Fibroblast of skin of right biceps (primary cell): ENCODE results near the gene APOO.

Experiments used
- DNase-seq: peaks from one replicate; pipeline ENCODE4 v3.0.0-alpha.2; 2013

APOO gene

DNA sequence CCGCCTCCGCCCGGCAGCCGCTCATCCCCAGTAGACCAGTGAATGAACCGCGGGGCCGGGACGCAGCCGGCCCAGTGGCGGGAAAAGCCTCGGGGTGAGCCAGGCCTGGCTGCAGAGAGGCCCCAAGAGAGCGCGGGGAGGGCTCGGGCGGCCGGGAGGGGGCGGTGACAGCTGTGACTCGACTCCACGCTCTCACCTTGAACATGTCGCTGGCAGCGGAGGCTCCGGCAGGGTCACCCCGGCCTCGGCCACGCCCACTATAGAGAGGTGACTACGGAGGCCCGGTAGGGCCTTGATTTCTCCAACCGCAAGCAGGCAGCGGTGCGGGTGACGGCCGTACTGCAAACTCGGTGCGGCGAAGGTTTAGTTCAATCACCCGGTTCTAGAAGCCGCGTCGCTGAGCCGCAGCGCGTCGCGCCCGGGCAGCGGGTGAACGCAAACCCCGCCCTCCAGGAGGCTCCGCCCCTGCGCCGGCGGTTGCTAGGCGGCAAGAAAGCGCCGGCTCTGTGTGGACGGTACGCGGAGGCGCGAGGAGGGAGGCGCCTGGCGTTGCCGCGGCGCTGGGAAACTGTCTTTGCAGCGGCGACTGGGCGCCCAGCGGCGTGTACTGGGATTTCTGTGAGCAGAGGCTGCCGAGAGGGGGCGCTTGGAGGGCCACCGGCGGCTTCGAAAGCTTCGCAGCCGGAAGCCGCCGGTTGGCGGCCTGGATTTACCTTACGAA lies at the start of gene APOO, which contains the start of gene CXorf58:
Gene APOO (minus strand): TSS at position 441 of the 721 bp plus-strand sequence. CDS start 236 bp downstream, at position 205.
Gene CXorf58 (plus strand): TSS at position 509 of the 721 bp plus-strand sequence. CDS start 2,297 bp downstream, outside the sequence.
- DNase-seq: peak; percentile 91

DNA sequence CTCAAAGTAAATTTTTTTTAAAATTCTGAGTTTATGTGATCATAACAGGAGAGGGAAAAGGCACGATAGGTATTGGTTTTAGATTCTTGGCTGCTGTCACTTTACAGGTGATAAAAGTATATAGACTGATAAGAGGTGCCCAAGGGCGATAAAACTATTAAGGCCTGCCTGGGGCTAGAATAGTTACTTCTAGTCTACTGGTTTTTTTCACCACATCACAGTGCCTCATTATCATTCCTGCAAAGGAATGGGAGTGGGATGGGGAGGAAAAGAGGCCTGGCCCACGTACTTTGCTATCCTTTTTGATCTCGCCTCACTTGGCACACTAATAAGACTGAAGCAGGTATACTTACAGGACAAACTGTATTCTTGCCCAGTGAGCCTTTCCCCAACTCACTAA lies 46.7 kb upstream of the APOO start:
- DNase-seq: no peak

DNA sequence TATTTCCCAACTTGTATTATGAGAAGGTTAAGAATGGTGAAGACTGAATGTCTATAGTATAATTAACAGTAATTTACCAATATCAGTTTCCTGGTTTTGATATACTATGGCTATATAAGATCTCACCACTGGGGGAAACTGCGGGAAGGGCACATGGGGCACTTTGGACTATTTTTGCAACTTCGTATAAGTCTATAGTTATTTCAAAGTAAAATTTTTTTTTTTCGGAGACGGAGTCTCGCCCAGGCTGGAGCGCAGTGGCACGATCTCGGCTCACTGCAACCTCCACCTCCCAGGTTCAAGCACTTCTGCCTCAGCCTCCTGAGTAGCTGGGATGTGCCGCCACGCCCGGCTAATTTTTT lies 46.2 kb upstream of the APOO start:
- no peak for DNase-seq

DNA sequence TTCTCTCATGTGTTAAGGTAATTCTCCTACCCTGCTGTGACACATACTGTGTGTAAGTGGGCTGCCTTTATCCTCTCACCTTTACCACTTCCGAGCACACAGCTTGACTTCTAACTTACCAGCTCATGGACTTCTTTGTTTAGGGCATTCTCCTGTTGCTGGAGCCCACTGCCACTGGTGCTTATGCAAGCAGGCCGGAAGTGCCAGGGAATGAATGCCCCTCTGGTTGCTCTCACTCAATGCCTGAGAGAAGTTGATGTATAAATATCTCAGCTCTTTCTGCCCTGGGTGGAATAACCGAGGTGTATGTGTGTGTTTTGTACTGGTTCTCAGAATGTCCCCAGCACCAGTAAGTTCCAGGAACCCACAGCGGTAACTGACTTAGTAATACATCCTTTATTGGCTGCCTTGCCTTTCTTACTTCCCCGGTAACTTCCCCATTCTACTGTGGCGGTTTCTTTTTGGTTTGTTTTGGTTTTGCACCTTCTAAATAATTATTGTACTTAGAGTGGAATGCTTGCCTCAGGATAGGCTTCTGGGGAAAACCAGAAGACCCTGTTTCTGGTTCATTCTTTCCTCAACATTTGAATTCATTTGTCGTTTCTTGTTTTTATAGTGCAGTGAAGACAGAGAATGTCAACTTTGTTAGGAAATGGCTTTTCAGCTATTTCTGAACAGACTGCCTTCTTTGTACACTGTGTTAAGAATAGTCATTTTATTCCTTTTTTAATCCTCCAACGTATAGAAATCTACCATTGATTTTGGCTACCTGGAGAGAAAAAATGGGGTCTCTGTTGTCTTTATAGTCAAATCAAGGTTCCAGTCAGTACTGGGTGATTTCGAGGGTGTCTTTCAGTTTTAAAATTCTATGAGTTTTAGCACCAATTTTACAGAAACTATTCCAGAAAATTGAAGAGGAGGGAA lies 45.5 kb upstream of the APOO start:
- DNase-seq: no peak

DNA sequence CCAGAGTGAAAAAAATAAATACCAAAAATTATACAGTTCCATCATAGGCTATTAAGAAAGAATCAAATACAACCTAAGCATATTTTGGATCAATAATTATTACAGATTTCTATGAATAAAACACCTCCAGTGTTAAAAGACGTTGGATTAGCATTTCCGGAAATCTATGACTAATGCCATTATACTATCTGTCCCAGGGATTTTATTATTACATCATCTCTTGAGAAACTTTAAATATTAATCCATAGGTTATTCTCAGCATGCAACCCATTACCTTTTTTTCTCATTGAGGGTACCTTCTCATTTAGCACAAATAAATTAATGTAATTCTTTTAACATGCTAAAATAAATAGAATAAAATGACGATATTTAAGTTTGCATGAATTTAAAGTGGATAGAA lies 44.7 kb upstream of the APOO start:
- DNase-seq: no peak

DNA sequence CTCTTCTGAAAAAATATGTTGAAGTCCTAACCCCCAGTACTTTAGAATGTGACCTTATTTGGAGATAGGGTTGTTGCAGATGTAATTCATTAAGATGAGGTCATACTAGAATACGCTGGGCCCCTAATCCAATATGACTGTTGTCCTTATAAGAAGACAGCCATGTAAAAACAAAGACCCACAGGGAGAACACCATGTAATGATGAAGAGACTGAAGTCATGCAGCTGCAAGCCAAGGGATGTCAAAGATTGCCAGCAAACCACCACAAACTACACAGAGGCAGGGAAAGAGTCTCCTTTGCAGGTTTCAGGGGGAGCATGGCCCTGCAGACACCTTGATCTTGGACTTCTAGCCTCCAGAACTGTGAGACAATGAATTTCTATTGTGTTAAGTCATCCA lies 37.5 kb upstream of the APOO start:
- peak; percentile 31 for DNase-seq

DNA sequence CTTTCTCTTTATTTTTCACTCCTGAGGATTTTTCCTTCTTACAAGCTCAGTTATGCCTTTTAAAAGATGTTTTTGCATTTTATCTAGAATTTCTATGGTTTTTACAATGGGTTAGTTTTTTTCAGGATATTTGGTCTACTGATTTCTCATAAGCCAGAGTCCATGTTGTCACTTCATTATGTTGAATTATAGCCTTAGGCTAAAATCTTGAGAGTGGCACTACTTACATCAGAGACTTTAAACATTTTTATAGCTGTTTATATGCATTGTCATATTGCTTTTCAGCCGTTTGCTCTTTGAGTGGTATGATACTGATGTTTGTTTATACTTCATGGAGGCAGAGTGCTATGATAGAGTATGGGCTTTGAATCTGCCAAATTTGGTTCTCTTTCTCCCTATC lies 36.5 kb upstream of the APOO start:
- DNase-seq: no peak

DNA sequence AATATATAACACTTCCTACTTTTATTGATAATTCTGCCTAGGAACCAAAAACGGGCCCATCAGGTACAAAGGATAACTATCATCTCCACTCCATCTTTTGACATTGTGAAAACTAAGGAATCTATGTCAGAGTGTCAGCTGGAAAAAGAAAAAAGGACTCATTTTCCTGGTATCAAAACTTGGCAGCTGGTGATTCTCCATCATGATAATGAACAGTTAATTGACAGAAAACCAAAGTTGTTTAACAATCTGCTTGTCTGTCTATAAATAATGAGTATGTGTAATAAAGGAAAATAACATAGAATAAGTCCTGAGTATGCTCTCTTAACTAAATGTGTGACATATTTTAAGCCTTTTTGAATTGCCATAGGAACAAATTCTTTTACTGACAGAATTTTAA lies 31.5 kb upstream of the APOO start:
- no peak for DNase-seq

DNA sequence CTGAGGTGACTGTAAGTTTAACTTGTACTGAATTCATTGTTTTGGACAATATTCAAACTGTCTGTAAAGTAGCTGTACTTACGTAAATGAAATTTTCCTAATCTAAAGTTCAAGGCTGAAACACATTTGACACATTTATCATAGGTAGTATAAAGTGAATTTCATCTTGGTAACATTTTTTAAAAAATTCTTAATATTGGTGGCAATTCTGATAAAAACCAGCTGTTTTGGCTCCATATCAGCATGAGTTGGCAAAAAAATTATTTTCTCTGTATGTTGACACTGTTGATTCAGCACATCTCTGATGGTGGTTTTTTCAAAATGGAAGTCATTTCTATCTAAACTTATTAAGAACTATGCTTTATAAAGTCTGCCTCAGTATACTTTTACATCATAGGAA lies 31.0 kb upstream of the APOO start:
- DNase-seq: peak; percentile 8

DNA sequence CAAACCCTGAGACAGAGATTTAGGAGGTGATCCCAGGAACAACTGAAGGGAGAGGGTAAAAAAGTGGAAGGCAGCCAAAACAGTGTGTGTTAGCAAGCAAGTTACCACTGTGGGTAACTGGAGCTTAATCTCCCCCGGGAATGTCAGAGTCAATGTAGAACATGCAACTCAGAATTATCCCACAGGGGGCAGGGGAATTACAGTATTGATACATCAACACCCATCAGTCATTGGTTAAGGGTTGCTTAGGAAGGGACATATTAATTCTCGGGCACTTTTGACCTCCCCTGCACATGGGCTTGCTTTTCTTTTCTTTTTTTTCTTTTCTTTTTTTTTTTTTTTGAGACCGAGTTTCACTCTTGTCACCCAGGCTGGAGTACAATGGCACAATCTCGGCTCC lies 29.4 kb upstream of the APOO start:
- peak; percentile 26 for DNase-seq

DNA sequence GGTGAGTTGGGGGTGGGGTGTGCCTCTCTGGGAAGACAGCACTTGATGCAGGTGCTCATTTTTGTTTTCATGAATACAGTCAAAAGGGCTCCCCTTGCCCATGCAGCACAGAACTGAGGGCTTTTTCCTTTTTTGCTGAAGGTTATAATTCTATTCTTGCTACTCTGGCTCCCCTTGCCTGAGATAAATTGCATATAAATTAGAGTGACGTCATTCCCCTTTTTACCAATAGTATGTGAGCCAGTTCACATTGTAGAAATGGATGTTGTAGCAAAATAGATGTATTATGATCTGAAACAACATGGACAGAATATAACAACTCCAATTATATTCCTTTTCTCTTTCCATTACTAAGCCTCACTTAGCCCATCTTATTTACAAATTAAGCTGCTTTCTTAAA lies 28.4 kb upstream of the APOO start:
- DNase-seq: no peak

DNA sequence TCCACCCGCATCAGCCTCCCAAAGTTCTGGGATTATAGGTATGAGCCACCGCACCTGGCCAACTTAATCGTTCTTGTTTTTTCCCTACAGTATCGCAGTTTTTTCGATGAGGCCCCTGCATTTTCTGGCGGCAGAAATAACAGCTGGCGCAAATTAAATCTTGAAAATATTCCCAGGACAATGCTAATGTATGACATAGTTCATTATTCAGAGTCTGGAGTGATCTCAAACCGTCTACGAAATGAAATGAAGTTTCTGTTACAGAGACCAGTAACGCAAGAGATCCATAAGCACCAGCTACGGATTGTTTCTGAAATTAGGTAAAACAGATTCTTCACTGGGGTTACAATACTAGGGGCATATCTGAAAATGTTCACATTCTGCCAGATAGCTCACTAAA lies 27.4 kb upstream of the APOO start:
- peak; percentile 27 for DNase-seq

DNA sequence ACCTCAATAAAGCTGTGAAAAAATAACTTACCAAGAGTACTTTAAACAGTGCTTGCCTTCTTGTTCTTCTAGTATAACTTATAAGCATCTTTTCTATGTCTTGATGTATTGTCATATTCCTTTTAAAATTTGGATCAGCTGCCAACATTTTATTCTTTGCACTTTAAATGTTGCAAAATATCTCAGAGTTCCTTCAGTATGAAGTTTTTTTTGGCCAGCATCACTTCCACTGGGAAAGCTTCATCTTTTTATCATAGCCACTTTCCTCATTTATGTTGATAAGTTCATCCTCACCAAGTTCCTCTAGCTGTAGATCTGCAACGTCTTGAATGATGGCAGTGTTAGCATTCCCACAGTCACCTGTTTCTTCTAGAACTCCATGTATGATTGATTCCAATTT lies 24.3 kb upstream of the APOO start:
- no peak for DNase-seq

DNA sequence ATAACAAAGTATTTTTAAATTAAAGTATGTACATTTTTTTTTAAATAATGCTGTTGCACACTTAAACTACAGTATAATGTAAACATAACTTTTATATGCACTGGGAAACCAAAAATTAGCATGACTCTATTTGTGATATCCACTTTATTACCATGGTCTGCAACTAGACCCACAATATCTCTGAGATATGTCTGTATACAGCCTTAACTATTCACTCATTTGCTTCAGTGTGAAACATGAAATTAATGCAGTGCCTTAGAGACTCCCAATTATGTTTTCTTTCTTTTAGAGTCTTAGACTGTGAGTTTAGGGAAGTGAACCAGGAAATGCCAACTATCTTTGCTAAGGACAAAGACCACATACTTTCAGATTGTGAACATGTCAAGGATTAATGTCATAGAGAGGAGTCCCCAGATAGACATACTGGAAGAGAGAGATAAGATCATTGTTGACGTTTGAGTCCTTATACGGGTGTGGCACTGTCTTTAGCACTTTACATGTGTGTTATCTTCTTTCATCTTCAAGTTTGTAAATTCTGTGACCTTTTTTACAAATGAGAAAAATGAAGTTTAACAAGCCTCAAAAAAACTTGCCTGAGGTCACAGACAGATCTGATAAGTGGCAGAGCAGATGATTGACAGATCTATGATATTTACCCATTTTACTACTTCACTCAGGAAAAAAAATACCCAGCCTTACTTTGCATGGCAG lies 23.3 kb upstream of the APOO start:
- no peak for DNase-seq

DNA sequence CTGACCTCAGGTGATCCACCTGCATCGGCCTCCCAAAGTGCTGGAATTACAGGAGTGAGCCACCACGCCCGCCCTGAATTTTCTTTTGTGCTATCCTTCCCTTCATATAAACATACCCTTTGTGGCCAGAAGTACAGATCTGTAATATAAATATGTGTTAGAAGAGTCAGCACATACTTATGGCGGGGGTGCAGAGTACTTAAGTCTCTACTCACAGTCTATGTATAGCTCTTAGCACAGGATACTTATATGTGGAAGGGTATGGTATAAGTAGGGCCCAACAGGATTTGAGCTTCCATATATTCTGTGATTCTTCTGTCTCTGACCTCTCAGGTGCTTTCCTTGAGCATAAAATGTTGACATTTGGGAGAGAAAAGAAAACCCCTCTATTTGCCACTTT lies 18.3 kb upstream of the APOO start:
- no peak for DNase-seq

DNA sequence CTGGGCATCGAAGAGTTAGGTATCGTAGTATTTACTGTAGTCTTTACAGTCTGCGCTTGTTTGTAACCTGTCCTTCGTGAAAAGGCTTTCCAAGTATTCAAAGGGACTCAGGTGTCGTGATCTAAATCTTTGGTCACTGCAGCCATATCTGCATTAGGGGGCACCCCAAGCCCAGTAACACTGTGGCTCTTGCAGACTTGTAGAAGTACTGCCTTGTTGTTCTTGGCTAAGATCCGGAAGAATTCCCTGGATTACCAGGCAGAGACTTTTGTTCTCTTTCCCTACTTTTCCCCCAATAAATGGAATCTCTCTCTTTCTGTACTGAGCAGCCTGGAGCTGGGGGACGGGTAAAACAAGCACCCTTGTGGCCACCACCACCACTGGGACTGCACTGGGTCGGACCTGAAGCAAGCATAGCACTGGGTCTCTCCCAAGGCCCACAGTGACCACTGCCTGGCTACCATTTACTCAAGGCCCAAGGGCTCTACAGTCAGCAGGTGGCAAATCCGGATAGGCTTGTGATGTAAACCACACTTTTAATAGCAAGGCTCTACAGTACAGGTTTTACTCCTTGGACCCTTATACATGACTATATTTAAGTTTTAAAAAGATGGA lies 12.1 kb upstream of the APOO start:
- peak; percentile 19 for DNase-seq

DNA sequence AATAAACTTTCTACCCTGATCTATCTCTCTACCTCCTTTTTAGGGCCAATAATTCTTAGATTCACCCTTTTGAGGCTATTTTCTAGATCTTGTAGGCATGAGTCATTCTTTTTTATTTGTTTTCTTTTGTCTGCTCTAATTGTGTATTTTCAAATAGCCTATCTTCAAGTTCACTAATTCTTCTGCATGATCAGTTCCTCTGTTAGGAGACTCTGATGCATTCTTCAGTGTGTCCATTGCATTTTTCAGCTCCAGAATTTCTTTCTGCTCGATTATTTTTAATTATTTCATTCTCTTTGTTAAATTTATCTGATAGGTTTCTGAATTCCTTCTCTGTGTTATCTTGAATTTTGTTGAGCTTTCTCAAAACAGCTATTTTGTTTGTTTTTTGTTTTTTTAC lies 11.4 kb upstream of the APOO start:
- DNase-seq: no peak

DNA sequence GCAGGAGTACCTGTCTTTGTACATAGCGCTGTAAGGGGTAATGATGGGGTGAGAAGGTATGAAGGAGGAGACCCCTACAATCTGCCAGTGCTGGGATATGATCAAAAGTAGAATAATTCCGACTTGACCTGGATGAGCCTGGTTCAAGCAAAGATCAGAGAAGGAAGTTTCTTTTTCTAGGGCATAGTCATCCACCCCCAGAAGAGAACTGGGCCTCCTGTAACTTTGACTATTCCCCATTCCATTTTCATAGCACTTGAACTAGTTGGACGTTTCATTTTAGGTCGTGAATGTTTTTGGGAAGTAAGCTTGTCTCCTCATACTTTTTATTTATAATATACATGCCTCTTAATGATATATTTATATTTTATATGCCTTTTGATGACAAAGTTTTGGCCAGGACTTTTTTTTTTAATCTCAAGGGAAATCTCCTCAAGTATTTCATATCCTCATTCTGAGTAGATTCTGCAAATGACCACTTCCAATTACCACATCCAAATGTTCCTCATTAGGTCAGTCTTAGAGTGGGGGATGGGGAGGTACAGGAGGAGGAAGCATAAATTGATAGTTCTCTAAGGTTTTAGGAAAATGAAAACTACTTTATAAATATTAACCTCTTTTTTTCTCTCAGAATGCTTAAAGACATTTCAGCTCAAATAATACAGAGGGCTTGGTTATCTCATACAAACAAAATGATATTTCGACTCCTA lies 3.5 kb upstream of the APOO start:
- no peak for DNase-seq

DNA sequence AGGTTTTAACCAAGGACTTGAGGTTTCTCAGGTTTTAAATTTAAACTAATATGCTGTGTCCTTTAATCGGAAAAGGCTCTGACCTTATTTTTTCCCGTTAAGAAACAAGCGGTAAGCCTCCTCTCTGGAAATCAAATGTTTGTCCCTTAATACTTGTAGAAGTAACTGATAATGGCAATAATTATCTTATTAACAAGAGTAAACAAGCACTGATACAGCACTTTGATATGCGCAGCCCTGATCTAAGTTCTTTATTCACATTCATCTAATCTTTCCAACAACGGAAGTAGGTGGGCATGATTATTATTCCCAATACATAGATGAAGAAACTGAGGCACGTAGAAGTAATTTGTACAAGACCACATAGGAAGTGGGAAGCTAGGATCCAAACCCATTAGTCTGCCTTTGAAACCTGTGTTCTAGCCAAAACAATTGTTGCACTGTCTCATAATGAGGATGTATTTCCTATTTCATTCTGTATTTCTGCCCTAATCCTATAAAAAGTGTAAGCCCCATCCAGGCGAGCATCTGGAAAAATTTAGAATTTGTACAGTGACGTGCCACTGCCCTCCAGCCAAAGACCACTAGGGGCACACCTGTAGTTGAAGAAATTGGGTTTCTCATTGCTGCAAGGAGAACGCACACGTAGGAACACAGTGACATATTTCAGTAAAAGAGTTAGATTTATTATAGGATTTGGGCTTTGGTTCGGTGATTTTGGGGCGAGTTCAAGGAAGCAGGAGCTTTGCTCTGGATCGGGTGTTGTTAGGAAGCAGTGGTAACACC lies 674 bp upstream of the APOO start:
- no peak for DNase-seq

DNA sequence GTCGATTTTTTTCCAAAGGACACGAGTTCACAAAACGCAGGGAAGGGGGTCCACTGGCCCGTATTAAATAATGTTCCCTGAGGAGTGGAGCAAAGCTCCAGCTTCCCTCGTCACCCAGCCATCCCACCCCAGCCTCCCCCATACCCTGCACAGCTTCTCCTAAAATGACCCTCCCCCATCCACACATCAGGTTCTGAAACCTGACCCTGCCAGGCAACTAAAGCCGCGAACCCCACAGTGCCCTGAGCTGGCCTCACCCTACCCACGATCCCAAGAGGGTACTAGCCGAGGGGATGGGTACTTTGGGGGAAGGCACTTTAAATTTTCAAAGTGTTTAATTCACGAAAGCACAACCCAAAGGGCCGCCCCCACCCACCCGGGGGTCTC lies 634 bp downstream of the APOO start:
- no peak for DNase-seq

DNA sequence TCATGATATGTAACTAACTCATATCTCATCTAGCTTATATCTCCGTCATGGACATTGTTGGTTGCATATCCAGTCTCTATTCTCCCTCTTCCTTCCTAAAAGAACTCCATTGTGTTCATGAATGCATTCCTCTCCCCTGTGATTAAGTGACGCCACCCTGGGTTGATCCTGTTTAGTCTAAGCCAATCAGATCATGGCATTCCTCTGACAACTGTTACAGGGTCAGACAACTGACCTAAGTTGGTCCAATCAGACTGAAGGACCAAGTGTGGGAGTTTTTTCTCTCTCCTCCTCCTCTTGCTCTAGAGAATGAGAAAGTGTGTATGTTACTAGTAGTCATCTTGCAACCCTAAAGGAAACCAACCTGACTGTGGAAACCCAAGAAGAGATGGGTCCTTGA lies 3.6 kb downstream of the APOO start:
- DNase-seq: no peak

DNA sequence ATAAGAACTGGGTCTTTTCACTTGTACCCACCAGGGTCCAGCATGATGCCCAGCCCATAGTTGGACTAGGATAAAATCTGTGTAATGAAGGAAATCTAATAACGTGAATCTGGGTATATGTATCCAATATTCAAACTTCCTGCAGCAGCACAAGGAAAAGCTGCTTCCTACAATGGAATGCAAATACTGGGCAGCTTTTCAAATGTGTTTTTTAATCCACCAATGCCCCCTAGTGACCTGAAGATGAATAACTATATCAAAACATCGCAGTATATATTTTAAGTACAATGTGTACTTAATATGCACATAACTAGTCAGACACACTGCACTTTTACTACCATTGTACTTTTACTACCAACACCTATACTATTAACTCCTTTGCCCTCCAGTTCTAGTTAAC lies 5.3 kb downstream of the APOO start:
- peak; percentile 62 for DNase-seq
